Measurements from ENCODE around the gene UNKL.

The UNKL gene

GRCh38 chr16:1407753-1408152, 6.8 kb downstream of the UNKL start:
- Histone ChIP-seq H3K4me1 (ENCODE audit: control insufficient read depth, insufficient read depth, low read length) (peaks cover 3% of the 10 kb centered on the region), H3K9me3 (ENCODE audit: control insufficient read depth, insufficient read depth, low read depth, low read length) (no peaks in the 10 kb centered on the region), H3K4me3 (ENCODE audit: low read depth, low read length) (peak overlapping the region; percentile 9; the same call in 1 of the 2 replicates), H3K36me3 (ENCODE audit: control insufficient read depth in 2 of 2, insufficient read depth in 1 of 2, low read length in 2 of 2) (peaks cover 0 to 24% of the 10 kb centered on the region in 2 experiments; a peak in 2 of 3 replicates), H3K27ac (ENCODE audit: extremely low read depth, low read depth, low read length) (no peak overlapping the region)
- POLR2A ChIA-PET = interaction anchor here (1.0 to 2.1 kb wide), 4 partner anchors 13 to 298 kb away, joined by 3 to 10 read pairs (median 5); partner anchors contain the start of genes MAPK8IP3 and UQCC4
- CTCF ChIA-PET = interaction anchor here (0.6 to 1.2 kb wide), 3 partner anchors 44 to 305 kb away, joined by 3 to 4 read pairs (median 4); no protein-coding TSS in a partner anchor
- TF ChIP-seq SCRT2 (tag by site-specific recombination; IDR thresholded peaks at IDR 0.05) (no peak), REST (tag by site-specific recombination; IDR thresholded peaks at IDR 0.05) (no peak), ZNF521 (tag by site-specific recombination; IDR thresholded peaks at IDR 0.05) (no peak), HOXD13 (CRISPR knock-in tag; IDR thresholded peaks at IDR 0.05; ENCODE audit: borderline replicate concordance) (no peak), IKZF3 (tag by site-specific recombination; IDR thresholded peaks at IDR 0.05) (0 out of 2 replicates have a peak, but pooled peaks have one; percentile 13), ZBTB17 (tag by site-specific recombination; IDR thresholded peaks at IDR 0.05) (peak; percentile 62; the same call in 1 of the 2 replicates), SALL2 (tag by site-specific recombination; IDR thresholded peaks at IDR 0.05; ENCODE audit: borderline replicate concordance) (no peak), ZNF394 (tag by site-specific recombination; IDR thresholded peaks at IDR 0.05; ENCODE audit: borderline replicate concordance) (peak; percentile 73; the same call in 1 of the 2 replicates), ZNF785 (tag by site-specific recombination; IDR thresholded peaks at IDR 0.05) (no peak)

DNA sequence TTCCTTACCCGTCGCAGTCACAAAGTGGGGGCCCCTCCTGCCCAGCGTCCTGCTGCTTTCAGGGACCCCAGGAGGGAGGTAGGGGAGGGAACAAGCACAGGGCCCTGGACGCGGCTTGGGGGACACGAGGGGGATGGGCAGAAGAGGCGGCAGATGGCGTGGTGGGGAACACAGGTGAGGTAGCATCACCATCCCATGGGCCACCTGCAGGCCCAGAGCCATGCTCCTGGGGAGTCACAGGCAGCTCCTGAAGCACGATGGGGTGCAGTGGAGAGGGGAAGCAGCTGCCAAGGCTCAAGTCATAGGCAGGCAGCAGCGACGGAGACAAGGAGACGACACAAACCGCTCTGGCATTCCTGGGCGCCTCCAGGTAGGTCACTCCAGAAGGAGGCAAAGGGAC, 10.8 kb downstream of the UNKL start:
- ChIA-PET POLR2A (no interaction called here), CTCF (no interaction called here)
- TF ChIP-seq, protein P1, sequence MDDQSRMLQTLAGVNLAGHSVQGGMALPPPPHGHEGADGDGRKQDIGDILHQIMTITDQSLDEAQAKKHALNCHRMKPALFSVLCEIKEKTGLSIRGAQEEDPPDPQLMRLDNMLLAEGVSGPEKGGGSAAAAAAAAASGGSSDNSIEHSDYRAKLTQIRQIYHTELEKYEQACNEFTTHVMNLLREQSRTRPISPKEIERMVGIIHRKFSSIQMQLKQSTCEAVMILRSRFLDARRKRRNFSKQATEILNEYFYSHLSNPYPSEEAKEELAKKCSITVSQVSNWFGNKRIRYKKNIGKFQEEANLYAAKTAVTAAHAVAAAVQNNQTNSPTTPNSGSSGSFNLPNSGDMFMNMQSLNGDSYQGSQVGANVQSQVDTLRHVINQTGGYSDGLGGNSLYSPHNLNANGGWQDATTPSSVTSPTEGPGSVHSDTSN (CRISPR knock-in tag; IDR thresholded peaks at IDR 0.05) = no peak
- TF ChIP-seq INSM2 (tag by site-specific recombination; IDR thresholded peaks at IDR 0.05) = no peak
- no peak for TF ChIP-seq ZXDB (tag by site-specific recombination; IDR thresholded peaks at IDR 0.05)
- TF ChIP-seq ZFP69B (tag by site-specific recombination; IDR thresholded peaks at IDR 0.05) = no peak
- no peak for TF ChIP-seq ZNF514 (tag by site-specific recombination; IDR thresholded peaks at IDR 0.05)
- TF ChIP-seq ZNF324 (tag by site-specific recombination; IDR thresholded peaks at IDR 0.05) = no peak
- TF ChIP-seq ZIC2 (tag by site-specific recombination; IDR thresholded peaks at IDR 0.05) = no peak
- TF ChIP-seq ZNF654 (tag by site-specific recombination; IDR thresholded peaks at IDR 0.05; ENCODE audit: low read depth) = no peak
- TF ChIP-seq, protein P2, sequence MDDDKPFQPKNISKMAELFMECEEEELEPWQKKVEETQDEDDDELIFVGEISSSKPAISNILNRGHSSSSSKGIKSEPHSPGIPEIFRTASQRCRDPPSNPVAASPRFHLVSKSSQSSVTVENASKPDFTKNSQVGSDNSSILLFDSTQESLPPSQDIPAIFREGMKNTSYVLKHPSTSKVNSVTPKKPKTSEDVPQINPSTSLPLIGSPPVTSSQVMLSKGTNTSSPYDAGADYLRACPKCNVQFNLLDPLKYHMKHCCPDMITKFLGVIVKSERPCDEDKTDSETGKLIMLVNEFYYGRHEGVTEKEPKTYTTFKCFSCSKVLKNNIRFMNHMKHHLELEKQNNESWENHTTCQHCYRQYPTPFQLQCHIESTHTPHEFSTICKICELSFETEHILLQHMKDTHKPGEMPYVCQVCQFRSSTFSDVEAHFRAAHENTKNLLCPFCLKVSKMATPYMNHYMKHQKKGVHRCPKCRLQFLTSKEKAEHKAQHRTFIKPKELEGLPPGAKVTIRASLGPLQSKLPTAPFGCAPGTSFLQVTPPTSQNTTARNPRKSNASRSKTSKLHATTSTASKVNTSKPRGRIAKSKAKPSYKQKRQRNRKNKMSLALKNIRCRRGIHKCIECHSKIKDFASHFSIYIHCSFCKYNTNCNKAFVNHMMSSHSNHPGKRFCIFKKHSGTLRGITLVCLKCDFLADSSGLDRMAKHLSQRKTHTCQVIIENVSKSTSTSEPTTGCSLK (tag by site-specific recombination; IDR thresholded peaks at IDR 0.05) = no peak
- TF ChIP-seq, protein P3, sequence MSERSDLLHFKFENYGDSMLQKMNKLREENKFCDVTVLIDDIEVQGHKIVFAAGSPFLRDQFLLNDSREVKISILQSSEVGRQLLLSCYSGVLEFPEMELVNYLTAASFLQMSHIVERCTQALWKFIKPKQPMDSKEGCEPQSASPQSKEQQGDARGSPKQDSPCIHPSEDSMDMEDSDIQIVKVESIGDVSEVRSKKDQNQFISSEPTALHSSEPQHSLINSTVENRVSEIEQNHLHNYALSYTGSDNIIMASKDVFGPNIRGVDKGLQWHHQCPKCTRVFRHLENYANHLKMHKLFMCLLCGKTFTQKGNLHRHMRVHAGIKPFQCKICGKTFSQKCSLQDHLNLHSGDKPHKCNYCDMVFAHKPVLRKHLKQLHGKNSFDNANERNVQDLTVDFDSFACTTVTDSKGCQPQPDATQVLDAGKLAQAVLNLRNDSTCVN (tag by site-specific recombination; optimal IDR thresholded peaks at IDR 0.05) = no peak

More for the DNA sequence above, 10.8 kb downstream of the UNKL start:
- H3K27ac ChIP-seq (ENCODE audit: extremely low read depth, low read depth, low read length) = no peak overlapping the region
- H3K9me3 ChIP-seq (ENCODE audit: control insufficient read depth, insufficient read depth, low read depth, low read length) = no peaks in the 10 kb centered on the region
- H3K4me1 ChIP-seq (ENCODE audit: control insufficient read depth, insufficient read depth, low read length) = peaks cover 3% of the 10 kb centered on the region
- H3K36me3 ChIP-seq (ENCODE audit: control insufficient read depth in 2 of 2, insufficient read depth in 1 of 2, low read length in 2 of 2) = peaks cover 0 to 40% of the 10 kb centered on the region in 2 experiments; a peak in 2 of 3 replicates
- H3K4me3 ChIP-seq (ENCODE audit: low read depth, low read length) = no peak overlapping the region
